HG03521 (cell line): Measurements from ENCODE around the gene KIFC3.
"Not testable (repeated sequence)": the region's sequence is repeated elsewhere in the genome, so short reads cannot be mapped to it uniquely, and the experiment has no call there.

Experiments used
- ATAC-seq: cut with Tn5 transposase; IDR thresholded peaks from one replicate; pipeline ENCODE4 v1.9.1; 2021; ENCODE audit warnings: mild to moderate bottlenecking, moderate library complexity; ENCODE audit not compliant: unreplicated experiment

Gene KIFC3, protein sequence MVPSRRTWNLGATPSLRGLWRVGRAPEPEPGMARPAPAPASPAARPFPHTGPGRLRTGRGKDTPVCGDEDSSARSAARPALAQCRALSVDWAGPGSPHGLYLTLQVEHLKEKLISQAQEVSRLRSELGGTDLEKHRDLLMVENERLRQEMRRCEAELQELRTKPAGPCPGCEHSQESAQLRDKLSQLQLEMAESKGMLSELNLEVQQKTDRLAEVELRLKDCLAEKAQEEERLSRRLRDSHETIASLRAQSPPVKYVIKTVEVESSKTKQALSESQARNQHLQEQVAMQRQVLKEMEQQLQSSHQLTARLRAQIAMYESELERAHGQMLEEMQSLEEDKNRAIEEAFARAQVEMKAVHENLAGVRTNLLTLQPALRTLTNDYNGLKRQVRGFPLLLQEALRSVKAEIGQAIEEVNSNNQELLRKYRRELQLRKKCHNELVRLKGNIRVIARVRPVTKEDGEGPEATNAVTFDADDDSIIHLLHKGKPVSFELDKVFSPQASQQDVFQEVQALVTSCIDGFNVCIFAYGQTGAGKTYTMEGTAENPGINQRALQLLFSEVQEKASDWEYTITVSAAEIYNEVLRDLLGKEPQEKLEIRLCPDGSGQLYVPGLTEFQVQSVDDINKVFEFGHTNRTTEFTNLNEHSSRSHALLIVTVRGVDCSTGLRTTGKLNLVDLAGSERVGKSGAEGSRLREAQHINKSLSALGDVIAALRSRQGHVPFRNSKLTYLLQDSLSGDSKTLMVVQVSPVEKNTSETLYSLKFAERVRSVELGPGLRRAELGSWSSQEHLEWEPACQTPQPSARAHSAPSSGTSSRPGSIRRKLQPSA

DNA sequence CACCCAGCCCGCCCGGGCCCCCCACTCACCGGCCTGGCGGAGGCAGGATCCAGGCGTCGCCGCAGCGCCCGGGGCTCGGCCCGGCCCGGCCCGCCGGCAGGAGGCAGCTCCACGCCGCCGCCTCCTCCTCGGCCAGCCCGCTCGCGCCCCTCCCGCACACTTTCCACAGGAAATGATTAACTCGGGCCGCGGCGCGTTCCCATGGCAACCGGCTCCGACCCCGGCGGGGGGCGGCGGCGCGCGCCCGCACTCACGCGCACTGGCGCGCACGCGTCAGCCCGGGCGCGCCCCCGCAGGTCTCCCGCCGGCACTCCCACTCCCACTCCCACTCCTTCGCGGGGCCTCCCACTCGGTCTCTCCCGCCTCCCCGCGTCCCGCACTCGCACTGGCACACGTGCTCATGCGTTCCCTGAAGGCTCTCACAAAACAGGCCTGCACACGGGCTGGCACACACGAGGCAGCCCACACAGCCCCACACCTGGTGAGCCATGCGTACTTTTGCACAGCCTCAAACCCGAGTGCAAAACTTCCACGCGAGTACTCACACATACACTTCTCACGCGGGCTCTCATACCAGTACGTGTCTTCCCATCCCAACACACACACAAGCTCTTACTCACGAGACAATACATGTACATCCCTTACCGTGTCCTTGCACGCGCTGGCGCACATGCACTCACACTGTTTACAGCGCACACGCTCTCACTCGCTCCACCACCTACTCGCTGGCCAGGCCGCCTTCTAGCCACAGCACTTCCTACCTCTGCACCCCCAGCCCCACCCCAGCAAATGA is at the start of gene KIFC3:
Gene KIFC3, minus strand, starts transcription at position 151 of the 793 bp plus-strand sequence. CDS start 4,248 bp downstream, outside the sequence.
- ATAC-seq: no peak

DNA sequence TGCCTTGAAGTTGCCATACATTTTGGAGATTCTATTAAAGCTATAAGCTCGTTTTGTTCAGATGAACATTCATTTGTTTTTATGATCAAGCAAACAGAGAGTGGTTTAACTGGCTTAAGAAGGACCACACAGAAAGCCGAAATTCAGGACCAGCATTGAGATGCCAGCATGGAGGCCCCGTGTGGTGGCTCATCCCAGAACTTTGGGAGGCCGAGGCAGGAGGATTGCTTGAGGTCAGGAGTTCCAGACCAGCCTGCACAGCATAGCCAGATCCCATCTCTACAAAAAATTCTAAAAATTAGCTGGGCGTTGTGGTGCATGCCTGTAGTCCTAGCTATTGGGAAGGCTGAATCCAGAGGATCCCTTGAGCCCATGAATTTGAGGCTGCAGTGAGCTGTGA is 45.9 kb upstream of the KIFC3 start:
- no peak for ATAC-seq

DNA sequence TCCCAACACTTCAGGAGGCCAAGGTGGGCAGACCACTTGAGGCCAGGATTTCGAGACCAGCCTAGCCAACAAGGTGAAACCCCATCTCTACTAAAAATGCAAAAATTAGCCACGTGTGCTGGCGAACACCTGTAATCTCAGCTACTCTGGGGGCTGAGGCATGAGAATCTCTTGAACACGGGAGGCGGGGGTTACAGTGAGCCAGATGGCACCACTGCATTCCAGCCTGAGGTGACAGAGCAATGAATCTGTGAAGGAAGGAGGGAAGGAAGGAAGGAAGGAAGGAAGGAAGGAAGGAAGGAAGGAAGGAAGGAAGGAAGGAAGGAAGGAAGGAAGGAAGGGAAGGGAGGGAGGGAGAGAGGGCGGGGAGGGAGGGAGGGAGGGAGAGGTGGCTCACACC is 44.6 kb upstream of the KIFC3 start:
- ATAC-seq: not testable (repeated sequence)

DNA sequence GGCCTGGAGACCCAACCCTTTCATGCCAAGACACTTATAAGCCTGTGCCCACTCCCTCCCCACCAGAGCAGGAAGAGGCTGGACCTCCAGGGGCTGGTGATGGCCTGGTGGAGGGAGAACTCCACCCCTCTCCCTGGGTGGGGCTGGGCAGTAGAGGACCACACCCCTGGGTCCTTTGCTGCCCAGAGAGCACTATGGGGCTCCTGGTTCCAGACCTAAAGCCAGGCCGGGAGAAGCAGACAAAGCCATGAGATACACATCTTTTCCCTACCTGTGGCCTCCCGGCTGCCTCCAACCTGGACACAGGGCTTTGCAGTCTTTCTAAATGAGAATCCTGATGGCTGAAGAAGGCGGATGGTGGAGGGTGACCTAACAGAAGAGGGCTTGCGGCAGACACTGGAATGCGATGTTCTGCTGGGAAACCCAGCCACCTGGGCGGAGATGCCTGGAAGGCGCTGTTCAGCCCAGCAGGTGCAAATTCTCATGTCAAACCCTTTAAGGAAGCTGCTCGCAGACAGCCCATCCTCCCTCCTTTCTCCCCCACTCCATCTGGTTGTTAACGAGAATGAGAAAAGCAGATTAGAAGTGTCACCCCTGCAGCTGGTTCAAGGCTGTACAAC is 43.9 kb upstream of the KIFC3 start:
- ATAC-seq: no peak

DNA sequence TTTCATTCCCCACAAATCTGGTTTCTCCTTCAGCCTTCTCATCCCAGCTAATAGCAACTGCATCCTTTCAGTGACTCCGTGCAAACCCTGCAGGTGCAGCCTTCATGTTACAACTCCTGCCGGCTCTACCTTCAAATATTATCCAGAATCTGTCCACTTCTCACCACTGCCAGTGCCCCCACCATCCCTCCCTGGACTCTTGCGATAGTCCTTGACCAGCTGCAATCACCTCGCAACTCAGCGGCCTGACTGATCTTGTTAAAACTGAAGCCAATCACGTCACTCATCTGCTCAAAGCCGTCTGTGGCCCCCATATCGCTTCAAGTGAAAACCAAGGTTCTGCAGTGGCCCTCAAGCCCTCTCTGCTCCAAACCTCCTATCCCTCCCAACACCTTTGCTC is 42.8 kb upstream of the KIFC3 start:
- no peak for ATAC-seq

DNA sequence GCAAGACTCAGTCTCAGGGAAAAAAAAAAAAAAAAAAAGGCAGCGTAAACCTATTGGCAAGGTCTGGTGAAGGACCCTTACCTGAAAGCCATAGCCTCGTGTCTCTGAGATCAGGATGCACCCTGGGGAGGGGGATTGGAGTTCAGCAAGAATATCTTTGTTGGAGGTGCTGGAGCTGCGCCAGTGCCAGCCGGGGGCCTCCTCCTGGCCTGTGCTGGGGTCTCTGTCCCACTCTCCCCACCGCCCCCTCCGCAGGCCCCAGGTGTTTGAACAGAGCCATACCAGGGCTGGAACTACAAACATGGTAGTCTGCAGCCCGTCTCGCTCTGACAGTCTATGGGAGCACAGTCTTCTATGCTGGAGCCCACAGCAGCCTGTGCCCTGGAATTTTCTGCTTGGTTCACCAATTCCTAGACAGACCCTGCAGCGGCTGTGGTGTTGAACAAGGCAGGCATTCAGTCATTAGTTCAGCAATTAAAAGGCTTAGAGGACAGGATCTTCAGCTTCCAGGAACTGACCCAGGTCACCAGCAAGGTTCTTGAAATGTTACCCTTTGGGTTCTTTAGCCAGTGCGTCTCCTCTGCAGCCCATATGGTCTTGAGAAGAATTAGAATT is 42.2 kb upstream of the KIFC3 start:
- no peak for ATAC-seq

DNA sequence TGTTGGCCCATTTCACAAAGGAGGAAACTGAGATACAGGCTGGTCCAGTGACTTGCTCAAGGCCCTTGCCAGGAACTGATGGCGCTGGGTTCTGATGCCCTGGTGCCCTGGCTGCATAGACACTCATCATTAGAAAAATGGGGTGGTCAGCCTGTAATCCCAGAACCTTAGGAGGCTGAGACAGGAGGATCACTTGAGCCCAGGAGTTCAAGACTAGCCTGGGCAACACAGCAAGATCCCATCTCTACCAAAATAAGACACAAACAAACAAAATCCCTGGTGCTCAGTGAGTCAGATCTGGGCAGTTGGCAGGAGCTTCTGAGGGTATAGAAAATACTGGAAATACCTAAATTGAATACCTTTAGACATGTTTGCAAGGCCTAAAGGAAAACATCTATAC is 41.1 kb upstream of the KIFC3 start:
- no peak for ATAC-seq

DNA sequence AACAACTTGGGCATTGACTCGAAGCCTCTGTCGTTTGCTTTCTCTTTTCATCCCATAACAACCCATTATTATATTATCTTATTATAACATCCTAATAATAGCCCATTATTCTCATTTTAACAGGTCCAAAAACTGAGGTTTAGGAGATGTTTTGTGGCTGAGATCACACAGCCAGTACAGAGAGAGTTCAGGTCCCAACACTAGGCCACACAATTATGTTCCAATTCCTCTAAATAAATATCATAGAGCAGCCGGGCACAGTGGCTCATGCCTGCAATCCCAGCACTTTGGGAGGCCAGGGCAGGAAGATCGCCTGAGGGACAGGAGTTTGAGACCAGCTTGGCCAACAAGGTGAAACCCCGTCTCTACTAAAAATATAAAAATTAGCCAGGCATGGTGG is 40.3 kb upstream of the KIFC3 start:
- ATAC-seq: no peak

DNA sequence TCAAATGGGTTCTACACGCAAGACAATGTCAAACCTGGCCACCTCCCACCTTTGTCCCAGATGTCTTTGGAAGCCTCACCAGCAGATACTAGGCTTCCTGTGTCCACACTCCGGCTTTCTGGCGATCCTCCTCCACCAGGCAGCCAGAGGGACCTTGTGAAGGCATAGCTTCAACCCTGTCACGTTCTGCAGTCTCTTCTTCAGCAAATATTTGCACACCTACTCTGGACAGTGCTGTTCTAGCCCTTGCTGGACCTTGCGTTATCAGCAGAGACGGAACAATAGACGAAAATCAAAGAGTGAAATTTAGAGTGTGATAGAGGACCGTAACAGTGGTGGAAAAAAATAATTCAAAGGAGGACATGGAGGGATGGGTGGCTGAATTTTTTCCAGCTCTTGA is 38.5 kb upstream of the KIFC3 start:
- no peak for ATAC-seq

DNA sequence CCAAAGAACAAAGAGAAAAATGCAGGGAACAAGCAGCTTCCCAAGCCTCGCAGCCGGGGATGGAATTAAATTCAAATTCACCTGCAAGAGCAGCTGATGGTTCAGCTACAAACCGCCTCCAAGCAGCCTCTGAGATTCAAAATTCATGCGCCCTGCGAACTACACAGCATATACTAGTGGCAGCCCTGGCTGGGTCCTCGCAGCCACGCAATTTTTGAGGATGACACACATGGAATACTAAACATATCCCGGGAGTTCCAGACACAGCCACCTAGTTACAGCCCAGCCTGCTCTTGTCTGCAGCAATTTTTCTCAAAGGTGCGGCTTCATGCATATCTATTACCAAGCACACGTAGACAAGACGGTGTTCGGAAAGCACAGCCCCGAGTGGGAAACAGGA is 35.9 kb upstream of the KIFC3 start:
- no peak for ATAC-seq

DNA sequence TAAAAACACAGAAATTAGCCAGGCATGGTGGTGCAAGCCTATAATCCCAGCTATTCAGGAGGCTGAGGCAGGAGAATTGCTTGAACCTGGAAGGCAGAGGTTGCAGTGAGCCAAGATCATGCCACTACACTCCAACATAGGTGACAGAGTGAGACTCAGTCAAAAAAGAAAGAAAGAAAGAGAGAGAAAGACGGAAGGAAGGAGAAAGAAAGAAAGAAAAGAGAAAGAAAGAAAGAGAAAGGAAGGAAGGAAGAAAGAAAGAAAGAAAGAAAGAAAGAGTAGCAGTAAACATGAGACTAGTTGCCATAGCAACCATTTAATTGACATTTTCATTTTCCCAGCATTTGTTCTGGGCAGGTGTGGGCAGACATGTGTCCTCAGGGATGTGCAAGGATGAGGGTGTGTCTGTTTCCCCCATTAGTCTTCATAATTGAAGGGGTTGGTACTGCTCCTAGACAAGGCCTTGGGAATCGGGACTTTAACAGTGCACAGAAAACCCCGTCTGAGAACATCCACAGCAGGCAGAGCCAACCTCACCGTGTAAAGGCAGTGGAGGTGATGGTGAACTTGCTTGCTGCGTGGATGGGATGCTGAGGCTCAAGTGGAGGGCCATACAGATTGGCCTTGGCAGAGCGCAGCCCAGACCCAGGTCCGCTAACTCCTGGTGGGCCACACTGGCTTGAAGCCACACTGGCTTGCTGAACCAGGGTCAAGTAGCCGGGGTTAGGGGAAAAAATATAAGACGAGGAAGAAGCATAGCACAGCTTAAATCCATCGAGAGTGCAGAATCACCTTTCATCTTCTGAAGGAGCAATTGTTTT is 35.2 kb upstream of the KIFC3 start:
- no peak for ATAC-seq

DNA sequence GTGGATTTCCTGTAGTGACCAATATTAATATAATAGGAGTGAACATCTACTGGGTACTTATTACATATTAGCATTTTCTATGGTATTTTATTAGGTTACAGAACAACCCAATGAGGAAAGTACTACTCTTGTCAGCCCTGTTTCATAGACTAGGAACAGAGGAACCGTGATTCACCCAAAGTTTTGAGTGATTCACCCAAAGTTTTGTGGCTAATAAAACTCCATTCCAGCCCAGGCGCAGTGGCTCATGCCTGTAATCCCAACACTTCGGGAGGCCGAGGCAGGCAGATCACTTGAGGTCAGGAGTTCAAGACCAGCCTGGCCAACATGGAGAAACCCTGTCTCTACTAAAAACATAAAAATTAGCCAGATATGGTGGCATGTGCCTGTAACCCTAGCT is 33.1 kb upstream of the KIFC3 start:
- ATAC-seq: not testable (repeated sequence)

DNA sequence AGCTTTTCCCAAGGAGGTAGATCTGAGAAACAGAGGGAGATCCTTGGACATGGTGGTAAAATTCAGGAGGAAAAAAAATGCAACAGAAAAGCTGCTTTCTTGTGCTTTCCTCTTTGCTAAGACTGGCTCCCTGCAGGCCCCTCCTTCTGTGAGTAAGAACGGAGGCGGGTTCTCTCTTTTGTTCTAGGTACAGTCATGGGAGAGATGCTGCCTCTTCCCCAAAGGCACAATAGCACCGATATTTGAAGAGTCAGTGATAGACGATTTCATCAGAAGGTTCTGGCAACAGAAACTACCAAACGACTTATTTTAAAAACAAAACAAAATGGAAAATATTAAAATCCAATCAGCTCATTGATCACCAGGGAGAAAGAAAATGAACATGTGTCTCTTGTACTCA is 32.6 kb upstream of the KIFC3 start:
- no peak for ATAC-seq

DNA sequence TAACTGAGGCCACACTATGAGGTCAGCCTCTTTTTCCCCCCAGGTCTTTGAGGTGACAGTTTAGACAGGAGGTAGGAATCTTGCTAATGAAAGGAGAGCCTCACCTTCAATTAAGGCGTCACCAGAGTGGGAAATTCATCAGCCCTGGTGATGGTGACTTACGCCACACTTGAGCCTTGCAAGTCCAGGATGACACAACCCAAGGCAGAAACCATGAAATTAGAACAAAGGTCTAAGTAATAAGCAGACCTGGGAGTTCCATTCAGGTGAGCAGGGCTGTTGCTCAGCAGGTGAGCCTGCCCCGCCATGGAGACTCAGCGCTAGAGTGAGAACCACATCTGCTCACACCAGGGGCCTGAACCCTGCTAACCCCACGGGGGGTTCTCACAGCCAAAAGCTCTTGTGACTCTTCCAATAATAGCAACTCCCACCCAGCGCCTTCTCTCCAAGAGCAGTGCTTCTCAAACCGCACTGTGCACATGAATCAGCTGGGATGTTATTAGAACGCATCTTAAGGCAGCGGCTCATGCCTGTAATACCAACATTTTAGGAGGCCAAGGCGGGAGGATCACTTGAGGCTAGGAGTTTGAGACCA is 28.7 kb upstream of the KIFC3 start:
- no peak for ATAC-seq

DNA sequence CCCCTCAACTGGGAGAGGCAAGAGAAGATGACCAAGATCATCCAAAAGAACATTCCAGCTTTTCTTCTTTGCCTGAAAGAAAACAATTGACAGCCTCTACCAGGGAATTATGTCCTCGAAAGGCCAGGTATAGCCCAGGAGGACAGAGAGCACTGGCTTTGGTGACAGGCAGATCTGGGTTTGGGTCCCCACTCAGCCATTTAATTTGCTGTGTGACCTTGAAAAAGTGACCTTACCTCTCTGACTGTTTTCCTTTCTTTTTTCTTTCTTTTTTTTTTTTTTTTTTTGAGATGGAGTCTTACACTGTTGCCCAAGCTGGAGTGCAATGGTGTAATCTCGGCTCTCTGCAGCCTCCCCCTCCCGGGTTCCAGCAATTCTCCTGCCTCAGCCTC is 27.7 kb upstream of the KIFC3 start:
- no peak for ATAC-seq

DNA sequence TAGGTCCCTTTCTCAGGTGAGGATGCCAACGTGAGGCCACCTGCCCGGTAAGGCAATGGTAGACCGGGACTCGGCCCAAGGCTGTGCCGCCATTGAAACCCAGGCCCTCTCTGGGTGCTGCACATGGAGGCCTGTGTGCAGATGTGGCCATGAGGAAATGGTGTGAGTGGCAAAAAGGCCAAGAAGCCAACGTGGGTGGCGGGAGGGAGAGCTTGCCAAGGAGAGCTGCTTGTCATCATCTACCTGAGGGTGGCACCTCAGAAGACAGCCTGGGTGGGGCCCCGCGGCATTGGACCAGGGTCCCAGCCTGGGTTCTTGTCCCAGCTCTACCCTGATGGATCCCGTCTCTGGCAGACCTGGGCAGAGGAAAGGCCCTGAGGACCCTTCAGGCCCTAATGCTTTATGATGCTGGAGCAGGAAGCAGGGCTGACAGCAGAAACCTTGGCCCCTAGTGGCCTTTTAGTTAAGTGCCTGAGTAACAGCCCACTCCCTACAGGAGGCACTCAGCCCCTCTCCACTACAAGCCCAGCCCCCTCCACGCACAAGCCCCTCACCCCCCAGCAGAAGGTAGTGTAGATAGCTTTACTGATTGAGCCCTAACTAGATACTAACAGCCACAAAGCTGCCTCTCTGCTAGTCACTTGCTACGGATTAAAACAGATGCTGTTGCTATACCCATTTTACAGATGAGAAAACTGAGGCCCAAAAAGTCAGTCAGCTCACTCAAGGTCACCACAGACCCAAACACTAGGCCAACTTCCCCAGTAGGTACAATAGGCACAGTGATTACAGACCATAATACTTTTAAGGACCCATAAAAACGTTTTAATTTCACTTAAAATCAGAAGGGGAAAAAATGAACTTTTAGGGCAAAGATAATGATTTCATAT is 26.2 kb upstream of the KIFC3 start:
- ATAC-seq: no peak

DNA sequence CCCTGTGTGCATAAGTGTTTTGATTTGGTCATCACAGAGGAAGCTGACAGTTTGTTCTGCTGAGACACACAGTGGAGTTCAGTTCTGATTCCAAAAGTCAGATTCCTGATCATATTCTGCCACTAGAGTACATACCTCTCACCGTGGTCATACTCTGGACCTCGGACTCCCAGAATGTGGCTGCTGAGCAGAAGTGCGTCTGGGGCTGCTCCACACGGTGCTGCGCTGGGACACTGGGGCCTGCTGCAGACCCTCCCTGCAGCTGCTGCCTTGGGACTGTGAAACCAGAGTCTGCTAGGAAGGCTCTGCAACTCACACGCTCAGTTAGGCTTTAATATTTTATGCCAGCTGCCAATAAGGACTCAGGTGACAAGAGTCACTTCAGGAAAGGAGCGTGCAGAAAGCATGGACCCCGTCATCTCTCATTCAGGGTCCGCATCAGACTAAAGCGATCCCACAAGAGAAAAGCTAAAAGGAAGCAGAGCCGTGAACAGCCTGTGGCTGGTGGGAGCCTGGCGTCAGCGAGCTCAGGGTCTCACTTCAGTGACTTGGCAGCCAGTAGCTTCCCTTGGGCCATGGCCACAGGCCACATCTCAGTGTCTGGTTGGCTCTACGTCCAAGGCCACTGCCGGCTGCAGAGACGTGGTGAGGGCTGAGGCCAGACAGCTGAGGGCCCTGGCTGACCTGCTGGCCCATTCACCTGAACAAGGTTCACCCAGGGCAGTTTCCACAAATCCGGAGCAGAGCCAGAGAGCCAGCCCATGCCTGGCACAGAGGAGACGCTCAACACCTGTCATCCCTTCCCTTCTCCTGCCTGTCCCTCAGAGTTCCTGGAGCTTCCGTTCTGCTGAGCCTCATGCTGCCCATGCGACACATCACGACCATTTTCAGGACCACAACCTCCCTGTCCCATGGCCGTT is 24.7 kb upstream of the KIFC3 start:
- ATAC-seq: no peak
